K562 (cell line): ENCODE data around the gene SORCS2. TPM values are rescaled to one million over a fixed set of nuclear protein-coding genes. Genes with fewer than 3 reads are reported as not detected.

ENCODE experiments used
- ATAC-seq: fragments of 200-7000 bp; cut with Tn5 transposase; 3 replicates; pipeline ENCODE4 v1.9.1; 2020; ENCODE audit warnings: moderate library complexity
- BruUV-seq: library from RNA; stranded (reverse); fragments of 400-500 nt; replicated peaks from 2 replicates; lab custom pipeline; 2021; lab: Mats Ljungman, UMichigan
- CTCF ChIA-PET: fragments of 300-600 bp; formaldehyde crosslinking; extraction: SDS; loops from one replicate; lab custom pipeline; 2021; ENCODE audit warnings: low intra/inter-chr PET ratio; lab: Yijun Ruan, JAX
- POLR2A ChIA-PET: fragments of 300-600, 350-650 bp; sonication (Branson Sonifier 250); formaldehyde crosslinking; extraction: SDS; loops from one replicate; lab custom pipeline; 2021; ENCODE audit warnings: antibody characterized with exemption, inconsistent platforms; lab: Yijun Ruan, JAX
- DNase-seq, 4 experiments: peaks; one replicate each; pipeline versions ENCODE4 v3.0.0 to v3.0.0-alpha.2; 2011 to 2018; ENCODE audit warnings: low spot score in 3 of 4, mixed read lengths in 3 of 4; ENCODE audit errors: extremely low read depth in 1 of 4
- FAIRE-seq: peaks from 2 replicates; lab custom pipeline; 2011; peaks lifted over from hg19 to GRCh38; lab: Jason Lieb, UNC
- H2AFZ ChIP-seq: 2 replicates; pipeline ENCODE4 v1.6.0; 2011; ENCODE audit warnings: low read depth, low read length, control low read depth, inconsistent platforms
- H3K27ac ChIP-seq: fragments of 200-600 bp; 3 replicates; pipeline ENCODE4 v1.8.0; 2011; ENCODE audit warnings: low read depth, mild to moderate bottlenecking, control low read depth, inconsistent platforms, low read length, moderate library complexity, mixed read lengths; ENCODE audit errors: extremely low read depth
- H3K27me3 ChIP-seq, 2 experiments: fragments of 300-600 bp in 1 of 2; 2 replicates in 1 of 2; 3 replicates in 1 of 2; pipeline versions ENCODE4 v1.6.0 to v1.8.0; 2011; ENCODE audit warnings: inconsistent platforms in 2 of 2, low read length in 2 of 2, mild to moderate bottlenecking in 1 of 2, mixed read lengths in 1 of 2, moderate library complexity in 1 of 2; ENCODE audit not compliant: control insufficient read depth in 2 of 2, insufficient read depth in 2 of 2
- H3K36me3 ChIP-seq: fragments of 300-600 bp; 3 replicates; pipeline ENCODE4 v1.8.0; 2011; ENCODE audit warnings: mild to moderate bottlenecking, low read length, inconsistent platforms; ENCODE audit not compliant: control insufficient read depth, insufficient read depth
- H3K4me1 ChIP-seq, 2 experiments: fragments of 200-600 bp in 1 of 2; replicated peaks in 1 of 2; 2 replicates in 1 of 2; 3 replicates in 1 of 2; pipeline versions ENCODE4 v1.5.1 to v1.8.0; 2011; ENCODE audit warnings: inconsistent platforms in 2 of 2, low read length in 2 of 2, mild to moderate bottlenecking in 1 of 2, mixed read lengths in 1 of 2, moderate library complexity in 1 of 2; ENCODE audit not compliant: control insufficient read depth in 2 of 2, insufficient read depth in 2 of 2
- H3K4me2 ChIP-seq: 2 replicates; pipeline ENCODE4 v1.6.1; 2011; ENCODE audit warnings: low read length, control low read depth, inconsistent platforms, mixed read lengths; ENCODE audit not compliant: insufficient read depth
- H3K4me3 ChIP-seq: fragments of 200-600 bp; sonication (generic), shearing (Covaris generic); 2 replicates; pipeline ENCODE4 v1.5.1; 2016; ENCODE audit warnings: control low read depth, inconsistent platforms
- H3K79me2 ChIP-seq: fragments of 200-600 bp; 3 replicates; pipeline ENCODE4 v1.8.0; 2011; ENCODE audit warnings: low read length, inconsistent platforms; ENCODE audit not compliant: control insufficient read depth, insufficient read depth
- H3K9ac ChIP-seq, 2 experiments: 2 replicates each; pipeline versions ENCODE4 v1.6.0 to v1.6.1; 2011; ENCODE audit warnings: low read depth in 2 of 2, low read length in 2 of 2, control low read depth in 1 of 2, inconsistent platforms in 1 of 2, mild to moderate bottlenecking in 1 of 2, mixed read lengths in 1 of 2; ENCODE audit not compliant: insufficient read depth in 1 of 2
- H3K9me1 ChIP-seq: one replicate; pipeline ENCODE4 v1.6.0; 2011; ENCODE audit warnings: inconsistent platforms, mild to moderate bottlenecking, low read length, moderate library complexity; ENCODE audit not compliant: control insufficient read depth, insufficient read depth
- H3K9me3 ChIP-seq: replicated peaks from 2 replicates; pipeline ENCODE4 v1.5.1; 2011; ENCODE audit warnings: low read depth, low read length, inconsistent platforms; ENCODE audit not compliant: control insufficient read depth, insufficient read depth
- H4K20me1 ChIP-seq: replicated peaks from 2 replicates; pipeline ENCODE4 v1.6.1; 2011; ENCODE audit warnings: low read length, inconsistent platforms, mixed read lengths; ENCODE audit not compliant: control insufficient read depth, insufficient read depth
- EP300 ChIP-seq: IDR thresholded peaks from 2 replicates; pipeline ENCODE4 v1.6.1; 2012; ENCODE audit warnings: low read length, improper control_type of control experiment
- HDAC2 ChIP-seq: fragments of 450-650 bp; IDR thresholded peaks from 2 replicates; pipeline ENCODE4 v1.6.1; 2016; ENCODE audit warnings: mild to moderate bottlenecking
- MBD2 ChIP-seq: sonication (generic); IDR thresholded peaks from 2 replicates; pipeline ENCODE4 v1.6.1; 2016; ENCODE audit warnings: low read depth, borderline replicate concordance
- NR1H2 ChIP-seq: sonication (generic); formaldehyde crosslinking; IDR thresholded peaks from 2 replicates; pipeline ENCODE4 v1.4.0; 2020; ENCODE audit warnings: mild to moderate bottlenecking, missing genetic modification reagents
- PHTF2 ChIP-seq: fragments of 250-450 bp; sonication (Bioruptor Pico); IDR thresholded peaks from 2 replicates; pipeline ENCODE4 v1.5.0; 2021; ENCODE audit warnings: mild to moderate bottlenecking
- POLR3A ChIP-seq: IDR thresholded peaks from 2 replicates; pipeline ENCODE4 v1.6.1; 2011; ENCODE audit warnings: borderline replicate concordance, mild to moderate bottlenecking, moderate library complexity; ENCODE audit not compliant: insufficient read length, insufficient read depth; ENCODE audit errors: extremely low read depth
- SMARCC2 ChIP-seq: fragments of 450-650 bp; IDR thresholded peaks from 2 replicates; pipeline ENCODE4 v1.6.1; 2017; ENCODE audit warnings: antibody characterized with exemption, moderate library complexity, mild to moderate bottlenecking, low read depth
- ZNF174 ChIP-seq: fragments of 250-450 bp; sonication (Bioruptor Pico); IDR thresholded peaks from 2 replicates; pipeline ENCODE4 v1.4.0; 2020; ENCODE audit warnings: mild to moderate bottlenecking
- WGBS: fragments of 100-300 bp; shearing (Covaris generic); methylation state at CpG from one replicate; pipeline ENCODE4 v1.1.6; 2016; ENCODE audit warnings: low coverage, mixed read lengths; ENCODE audit not compliant: insufficient coverage; ENCODE audit errors: missing lambda C conversion rate; 5-methylcytosine and 5-hydroxymethylcytosine counted together
- in situ Hi-C: fragments of 300-500 bp; cut with MboI; formaldehyde crosslinking; loops from 4 replicates; pipeline ENCODE4 v1.15.0; 2018; ENCODE audit warnings: inconsistent platforms, mixed read lengths
- intact Hi-C: fragments of 100-400 bp; cut with micrococcal nuclease; formaldehyde crosslinking; loops from 2 replicates; pipeline ENCODE4 v1.14.2; 2022
- polyA plus RNA-seq, 8 experiments: library from polyadenylated mRNA; depleted of rRNA in 4 of 8; stranded (reverse) in 5 of 8; unstranded in 3 of 8; fragments of >200 nt; fragmentation: Nextera tagmentation in 2 of 8; fragmentation: Illumina TruSeq in 1 of 8; extraction: Ambion mirVana in 2 of 8; extraction: Trizol in 1 of 8; gene quantifications; 2 replicates each; pipeline versions ENCODE4 v1.2.1 to v1.2.3, GENCODE V29; 2011 to 2014; ENCODE audit warnings: inconsistent platforms in 1 of 8, missing spikeins in 1 of 8
- total RNA-seq, 7 experiments: library from RNA; depleted of rRNA in 6 of 7; stranded (reverse); fragments of >200 nt in 6 of 7; fragmentation: Illumina TruSeq in 2 of 7; extraction: Trizol in 2 of 7; gene quantifications; 2 replicates each; pipeline versions ENCODE4 v1.2.1 to v1.2.3, GENCODE V29; 2011 to 2021; ENCODE audit warnings: low replicate concordance in 1 of 7
- TF ChIP-seq, protein P1 (sequence below): sonication (generic); formaldehyde crosslinking; IDR thresholded peaks from 2 replicates; pipeline ENCODE4 v1.8.1; 2022; ENCODE audit warnings: missing genetic modification reagents

The SORCS2 gene
- total and polyA plus RNA-seq, 9 of the 15 experiments (the other 6 are each of a cell fraction or from before 2014, with no cell fraction given): not detected

DNA sequence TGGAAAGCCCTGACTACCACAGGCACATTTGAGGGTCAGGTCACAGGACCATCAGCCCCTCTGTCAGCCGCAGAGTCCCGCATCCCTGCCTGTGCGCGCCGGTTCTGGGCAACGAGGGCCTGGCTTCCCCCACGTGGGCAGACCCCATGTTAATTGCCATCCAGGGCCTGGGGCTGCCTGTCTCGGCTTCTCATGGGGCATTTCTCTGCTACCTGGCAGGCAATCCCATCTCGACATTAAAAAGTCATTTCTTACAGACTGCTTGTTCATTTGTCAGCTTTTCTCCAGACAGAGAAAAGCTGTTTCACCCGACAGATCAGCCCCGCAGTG is 45.6 kb upstream of the SORCS2 start (continued):
- TF ChIP-seq MBD2 (no peak), NR1H2 (CRISPR knock-in tag) (no peak)

DNA sequence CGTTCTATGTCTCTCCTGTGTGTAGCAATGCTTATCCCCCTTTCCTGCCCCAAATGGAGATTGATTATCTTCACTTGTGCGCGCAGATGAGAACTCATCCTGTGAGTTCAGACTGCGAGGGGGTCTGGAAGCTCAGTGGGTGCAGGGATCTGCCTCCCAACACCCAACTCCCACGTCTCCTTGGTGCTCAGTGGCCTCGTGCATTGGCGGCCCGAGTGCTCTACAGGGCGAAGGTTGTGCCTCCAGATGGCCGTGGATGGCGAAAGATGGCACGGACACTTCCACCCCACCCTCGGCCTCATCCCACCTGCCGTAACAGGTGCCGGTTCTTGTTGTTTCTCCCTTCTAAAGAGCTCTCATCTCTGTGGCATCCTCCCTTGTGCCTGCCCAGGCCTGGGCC is 45.1 kb upstream of the SORCS2 start:
- no peaks in the 10 kb centered on the region for H3K9me3 ChIP-seq
- DNase-seq: no peak
- intact Hi-C loops (no loop called here), in situ Hi-C loops (no loop called here)
- H3K36me3 ChIP-seq: no peaks in the 10 kb centered on the region
- H3K79me2 ChIP-seq: no peaks in the 10 kb centered on the region
- no peak overlapping the region for H3K4me2 ChIP-seq
- ChIA-PET CTCF (no interaction called here), POLR2A (interaction anchor here (0.6 kb wide), 1 partner anchor 416 kb away, joined by 3 read pairs; no protein-coding TSS in a partner anchor)
- no peak overlapping the region for H3K4me3 ChIP-seq
- no peak overlapping the region for H3K27ac ChIP-seq
- H3K9ac ChIP-seq: no peak overlapping the region
- peaks cover 8% of the 10 kb centered on the region; the same call in 1 of the 2 replicates for H4K20me1 ChIP-seq
- peaks cover 63 to 80% of the 10 kb centered on the region in 2 experiments for H3K27me3 ChIP-seq
- H2AFZ ChIP-seq: no peak overlapping the region
- H3K4me1 ChIP-seq: peaks cover 0 to 4% of the 10 kb centered on the region in 2 experiments; a peak in 1 of 5 replicates
- ATAC-seq: no peak
- no TSS peak for BruUV-seq
- no peak for FAIRE-seq
- H3K9me1 ChIP-seq: no peaks in the 10 kb centered on the region
- 0% methylated on average over 15 of the region's 15 CpGs for WGBS
- TF ChIP-seq PHTF2: no peak
- no peak for TF ChIP-seq HDAC2
- TF ChIP-seq, protein P1, sequence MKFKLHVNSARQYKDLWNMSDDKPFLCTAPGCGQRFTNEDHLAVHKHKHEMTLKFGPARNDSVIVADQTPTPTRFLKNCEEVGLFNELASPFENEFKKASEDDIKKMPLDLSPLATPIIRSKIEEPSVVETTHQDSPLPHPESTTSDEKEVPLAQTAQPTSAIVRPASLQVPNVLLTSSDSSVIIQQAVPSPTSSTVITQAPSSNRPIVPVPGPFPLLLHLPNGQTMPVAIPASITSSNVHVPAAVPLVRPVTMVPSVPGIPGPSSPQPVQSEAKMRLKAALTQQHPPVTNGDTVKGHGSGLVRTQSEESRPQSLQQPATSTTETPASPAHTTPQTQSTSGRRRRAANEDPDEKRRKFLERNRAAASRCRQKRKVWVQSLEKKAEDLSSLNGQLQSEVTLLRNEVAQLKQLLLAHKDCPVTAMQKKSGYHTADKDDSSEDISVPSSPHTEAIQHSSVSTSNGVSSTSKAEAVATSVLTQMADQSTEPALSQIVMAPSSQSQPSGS (CRISPR knock-in tag): no peak
- TF ChIP-seq EP300: no peak
- no peak for TF ChIP-seq ZNF174 (CRISPR knock-in tag)
- no peak for TF ChIP-seq SMARCC2
- no peak for TF ChIP-seq POLR3A
